NCI-H1105 treated with DMSO at 0.1 percent for 48 hours (cell line): ENCODE results near the gene SEMA4F.

Source experiments
- DNase-seq: peaks from one replicate; lab custom pipeline; 2025; lab: John Stamatoyannopoulos, UW

SEMA4F gene

GRCh38 chr2:74706741-74707140, 52.7 kb downstream of the SEMA4F start:
- DNase-seq, result no peak

GRCh38 chr2:74707837-74708236, 53.8 kb downstream of the SEMA4F start:
- no peak for DNase-seq

DNA sequence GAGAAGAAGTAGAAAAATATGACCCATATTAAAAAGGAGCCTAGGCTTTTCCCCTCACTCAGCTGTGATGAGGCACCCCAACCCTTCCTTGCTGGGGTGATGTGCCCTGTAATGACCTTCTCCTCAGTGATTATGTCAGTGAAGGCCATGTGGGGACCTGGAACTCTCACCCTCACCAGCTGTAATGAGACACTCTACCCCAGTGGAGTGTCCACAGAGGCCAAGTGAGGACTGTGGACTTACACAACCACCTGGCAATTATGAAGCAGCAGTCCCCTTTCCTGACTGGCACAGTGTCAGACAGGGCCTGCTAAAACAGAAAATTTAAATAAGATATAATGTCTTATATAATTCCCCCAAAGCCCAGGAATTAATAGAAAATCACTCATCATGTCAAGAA, 54.2 kb downstream of the SEMA4F start:
- no peak for DNase-seq

- no peak for DNase-seq
Observed at GRCh38 chr2:74708883-74709282, 54.8 kb downstream of the SEMA4F start.

DNA sequence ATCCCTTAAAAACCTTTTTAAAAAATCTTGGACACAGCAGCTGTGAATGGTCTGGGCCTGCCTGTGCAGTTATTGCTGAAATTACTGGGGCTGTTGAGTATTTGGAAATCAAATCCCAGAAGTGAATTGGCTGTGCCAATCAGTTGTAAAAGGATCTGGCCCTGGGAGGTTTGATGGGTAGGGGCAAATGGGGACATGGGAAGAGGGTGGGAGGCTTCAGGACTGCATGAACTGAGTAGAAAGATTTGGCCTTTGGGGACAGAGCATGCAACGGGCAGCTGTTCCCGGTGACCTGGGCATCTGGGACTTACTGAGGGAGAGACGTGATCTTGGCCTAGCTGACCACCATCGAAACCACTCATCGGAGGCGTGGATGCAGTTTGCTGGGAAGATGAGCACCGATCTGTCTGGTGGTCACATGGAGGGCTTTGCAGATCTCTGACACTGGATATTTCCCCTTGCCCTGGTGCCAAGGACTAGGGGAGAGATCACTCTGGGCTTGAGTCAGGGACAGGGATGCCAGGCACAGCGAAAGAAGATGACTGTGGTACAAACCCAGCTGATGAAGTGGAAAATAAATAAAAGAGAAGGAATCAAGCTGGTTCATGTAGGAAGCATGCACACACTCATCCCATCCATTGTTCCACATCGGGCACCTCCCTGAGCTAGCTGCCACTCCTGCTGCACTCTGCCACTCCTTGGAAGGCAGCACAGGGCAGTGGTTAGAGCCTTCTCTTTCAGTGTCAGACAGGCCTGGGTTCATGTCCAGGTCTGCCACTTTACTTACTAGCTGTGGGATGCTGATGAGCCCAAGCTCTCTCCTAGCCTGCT, 58.4 kb downstream of the SEMA4F start:
- no peak for DNase-seq

- no peak for DNase-seq
Observed at GRCh38 chr2:74714691-74715080, 60.6 kb downstream of the SEMA4F start.

- DNase-seq, result peak; percentile 56
Observed at GRCh38 chr2:74715081-74715791, 61.2 kb downstream of the SEMA4F start.

- no peak for DNase-seq
Observed at GRCh38 chr2:74715880-74716279, 61.8 kb downstream of the SEMA4F start.

- no peak for DNase-seq
Observed at GRCh38 chr2:74719066-74719465, 65.0 kb downstream of the SEMA4F start.

- no peak for DNase-seq
Observed at GRCh38 chr2:74721316-74721715, 67.3 kb downstream of the SEMA4F start.

- DNase-seq, result no peak
Observed at GRCh38 chr2:74724496-74724895, 70.4 kb downstream of the SEMA4F start.

DNA sequence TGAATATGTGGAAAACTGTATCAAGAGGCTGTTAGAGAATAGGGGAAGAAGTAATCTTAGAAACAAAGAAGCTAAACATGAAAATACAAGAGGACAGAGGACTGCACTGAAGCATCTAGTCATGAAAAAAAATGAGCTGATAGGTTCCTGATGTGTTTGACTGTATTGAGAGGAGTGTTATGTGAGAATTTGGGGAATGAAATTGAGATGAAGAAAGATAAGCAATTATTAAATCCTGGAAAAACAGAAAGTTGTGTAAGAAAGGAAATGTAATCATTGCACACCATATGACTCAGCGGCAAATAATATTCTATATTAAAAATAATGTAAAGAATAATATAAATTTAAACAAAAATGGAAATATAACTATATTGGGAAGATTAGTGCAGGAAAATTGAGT, 71.2 kb downstream of the SEMA4F start:
- DNase-seq, result no peak

GRCh38 chr2:74728842-74729241, 74.8 kb downstream of the SEMA4F start:
- no peak for DNase-seq

DNA sequence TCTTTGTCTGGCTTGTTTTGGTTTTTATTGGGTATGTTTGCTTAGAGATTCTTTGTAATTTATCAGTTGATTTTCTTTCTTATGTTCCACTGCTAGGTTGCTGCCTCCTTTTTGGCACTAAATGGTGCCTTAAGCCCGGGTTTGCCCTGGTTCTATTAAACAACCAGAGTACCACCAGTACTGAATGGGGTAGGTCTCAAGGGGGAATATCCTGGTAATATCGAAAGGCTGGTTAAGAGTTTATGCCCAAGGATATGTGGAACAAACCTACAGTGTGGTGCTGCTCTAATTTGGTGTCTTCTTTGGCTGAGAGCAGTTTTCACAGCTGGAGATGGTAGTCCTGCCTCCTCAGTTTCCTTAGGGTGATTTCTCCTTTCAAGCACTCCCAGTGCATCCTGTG, 76.5 kb downstream of the SEMA4F start:
- DNase-seq, result no peak
